Naive thymus-derived CD4-positive, alpha-beta T cell (primary cell): Measurements from ENCODE around the gene NANOS3. TPM values are rescaled to one million over a fixed set of nuclear protein-coding genes. Genes with fewer than 3 reads are reported as not detected.

ENCODE experiments used
- microRNA-seq: library from miRNA; unstranded; fragments of <30 nt; microRNA quantifications from one replicate; pipeline ENCODE4 v1.2.0, GENCODE V29; 2022; ENCODE audit warnings: borderline microRNAs expressed
- polyA plus RNA-seq, 2 donors: library from polyadenylated mRNA; unstranded; fragments of 300-500 nt; fragmentation: Illumina TruSeq; gene quantifications; one replicate each; pipeline ENCODE4 v1.2.3, GENCODE V29; 2021
- total RNA-seq, 6 experiments: library from RNA in 5 of 6; stranded (reverse) in 5 of 6; gene quantifications; 1 replicate in 5 of 6; 2 replicates in 1 of 6; pipeline ENCODE4 v1.2.3 and lab custom pipeline; 2021 to 2026

The NANOS3 gene
- total and polyA plus RNA-seq, 7 experiments from 2014 or later, result 1.3 to 3.4 TPM; not detected in 5

Small RNAs within 50 kb of the gene (microRNA-seq; reads per million reads assigned to microRNA genes)
- gene MIR181C (114 reads per million, percentile 56 among the genes with 10 or more reads in this experiment), gene MIR181D (35.8 reads per million, percentile 43 among the genes with 10 or more reads in this experiment)

Other genes with a start within 250 kb of the NANOS3 start
- gene MRI1, start 112.6 kb upstream of the NANOS3 start, total RNA-seq, result 10 to 100 TPM; 29.1 to 56.2 (median 49.2) TPM
- gene MRI1, start 112.6 kb upstream of the NANOS3 start, polyA plus RNA-seq, result 10 to 100 TPM in 1 of 2 donors, 1 to 10 TPM in 1; 7.1 to 22.4 TPM
- 100 to 1,000 TPM in 1 of 5 experiments, 10 to 100 TPM in 4; 57.2 to 108 (median 86.2) TPM for gene C19orf53, start 102.7 kb upstream of the NANOS3 start, total RNA-seq
- gene C19orf53, start 102.7 kb upstream of the NANOS3 start, polyA plus RNA-seq, result 100 to 1,000 TPM; 203 to 289 TPM
- gene ZSWIM4, start 81.7 kb upstream of the NANOS3 start, total RNA-seq, result 1 to 10 TPM; 4.8 to 7.8 (median 5.9) TPM
- 1 to 10 TPM in 1 of 2 donors, under 1 TPM in 1; 0.73 to 1.6 TPM for gene ZSWIM4, start 81.7 kb upstream of the NANOS3 start, polyA plus RNA-seq
- 10 to 100 TPM in 1 of 5 experiments, 1 to 10 TPM in 4; 1.8 to 13.7 (median 2.9) TPM for gene BRME1, start 29.0 kb downstream of the NANOS3 start, total RNA-seq
- 1 to 10 TPM in 1 of 2 donors, under 1 TPM in 1; 0.56 to 1.6 TPM for gene BRME1, start 29.0 kb downstream of the NANOS3 start, polyA plus RNA-seq
- 10 to 100 TPM; 21.0 to 33.1 (median 29.8) TPM for gene CC2D1A, start 29.1 kb downstream of the NANOS3 start, total RNA-seq
- gene CC2D1A, start 29.1 kb downstream of the NANOS3 start, polyA plus RNA-seq, result 10 to 100 TPM in 1 of 2 donors, 1 to 10 TPM in 1; 4.1 to 13.3 TPM
- gene PODNL1, start 61.3 kb downstream of the NANOS3 start, total RNA-seq, result under 1 TPM in 1 of 5 experiments, not detected in 4; 0.59 TPM
- under 1 TPM in 1 of 2 donors, not detected in 1; 0.33 TPM for gene PODNL1, start 61.3 kb downstream of the NANOS3 start, polyA plus RNA-seq
- gene DCAF15, start 75.4 kb downstream of the NANOS3 start, total RNA-seq, result 10 to 100 TPM; 68.5 to 92.0 (median 87.2) TPM
- 1 to 10 TPM; 3.7 to 8.8 TPM for gene DCAF15, start 75.4 kb downstream of the NANOS3 start, polyA plus RNA-seq
- 10 to 100 TPM; 15.7 to 23.5 (median 20.5) TPM for gene RFX1, start 129.2 kb downstream of the NANOS3 start, total RNA-seq
- gene RFX1, start 129.2 kb downstream of the NANOS3 start, polyA plus RNA-seq, result 1 to 10 TPM; 1.0 TPM
- gene RLN3, start 151.0 kb downstream of the NANOS3 start, total RNA-seq, result not detected
- gene RLN3, start 151.0 kb downstream of the NANOS3 start, polyA plus RNA-seq, result not detected
- gene IL27RA, start 154.6 kb downstream of the NANOS3 start, total RNA-seq, result 100 to 1,000 TPM in 1 of 5 experiments, 10 to 100 TPM in 4; 32.1 to 118 (median 83.2) TPM
- gene IL27RA, start 154.6 kb downstream of the NANOS3 start, polyA plus RNA-seq, result 100 to 1,000 TPM in 1 of 2 donors, 10 to 100 TPM in 1; 76.4 to 120 TPM
- under 1 TPM in 1 of 5 experiments, not detected in 4; 0.22 TPM for gene PALM3, start 184.9 kb downstream of the NANOS3 start, total RNA-seq
- not detected for gene PALM3, start 184.9 kb downstream of the NANOS3 start, polyA plus RNA-seq
- 1 to 10 TPM in 2 of 5 experiments, under 1 TPM in 3; 0.58 to 1.9 (median 0.91) TPM for gene MISP3, start 195.7 kb downstream of the NANOS3 start, total RNA-seq
- gene MISP3, start 195.7 kb downstream of the NANOS3 start, polyA plus RNA-seq, result under 1 TPM; 0.18 to 0.19 TPM
- gene C19orf67, start 208.6 kb downstream of the NANOS3 start, total RNA-seq, result under 1 TPM in 3 of 5 experiments, not detected in 2; 0.34 to 0.78 (median 0.60) TPM
- not detected for gene C19orf67, start 208.6 kb downstream of the NANOS3 start, polyA plus RNA-seq
- gene SAMD1, start 213.6 kb downstream of the NANOS3 start, total RNA-seq, result 10 to 100 TPM; 32.6 to 87.3 (median 62.5) TPM
- 1 to 10 TPM; 3.0 to 4.0 TPM for gene SAMD1, start 213.6 kb downstream of the NANOS3 start, polyA plus RNA-seq
- 100 to 1,000 TPM in 1 of 5 experiments, 10 to 100 TPM in 4; 41.3 to 101 (median 63.1) TPM for gene PRKACA, start 240.6 kb downstream of the NANOS3 start, total RNA-seq
- 1 to 10 TPM; 1.9 to 2.2 TPM for gene PRKACA, start 240.6 kb downstream of the NANOS3 start, polyA plus RNA-seq